CD4-positive, CD25-positive, alpha-beta regulatory T cell (primary cell): ENCODE measurements around the gene CCNY. TPM values are rescaled to one million over a fixed set of nuclear protein-coding genes. Genes with fewer than 3 reads are reported as not detected.

ENCODE experiments used
- ATAC-seq, 2 donors: fragments of 150-1000 bp; cut with Tn5 transposase; one replicate each; pipeline ENCODE4 v1.10.0; 2021; ENCODE audit warnings: low read depth in 2 of 2, moderate number of reproducible peaks in 2 of 2, moderate library complexity in 1 of 2
- DNase-seq, 3 donors: peaks; one replicate each; pipeline versions ENCODE4 v3.0.0 to v3.0.0-alpha.2; 2012 to 2022; ENCODE audit warnings: mixed read lengths in 1 of 3
- H3K27ac ChIP-seq: one replicate; pipeline ENCODE4 v1.7.0; 2013; ENCODE audit warnings: mild to moderate bottlenecking, low read length; ENCODE audit not compliant: insufficient read depth, poor library complexity, severe bottlenecking
- H3K27me3 ChIP-seq: one replicate; pipeline ENCODE4 v1.7.0; 2013; ENCODE audit warnings: low read length; ENCODE audit not compliant: control insufficient read depth, insufficient read depth
- H3K36me3 ChIP-seq: one replicate; pipeline ENCODE4 v1.7.0; 2013; ENCODE audit warnings: mild to moderate bottlenecking, low read length, moderate library complexity; ENCODE audit not compliant: control insufficient read depth, insufficient read depth
- H3K4me1 ChIP-seq: 2 replicates; pipeline ENCODE4 v1.7.0; 2013; ENCODE audit warnings: mild to moderate bottlenecking, low read length; ENCODE audit not compliant: insufficient read depth, control insufficient read depth, poor library complexity, severe bottlenecking
- H3K4me3 ChIP-seq: one replicate; pipeline ENCODE4 v1.7.0; 2013; ENCODE audit warnings: low read depth, mild to moderate bottlenecking, low read length, moderate library complexity
- H3K9me3 ChIP-seq, 2 experiments: 1 replicate in 1 of 2; 2 replicates in 1 of 2; pipeline ENCODE4 v1.7.0; 2013; ENCODE audit warnings: low read length in 2 of 2, mild to moderate bottlenecking in 1 of 2, moderate library complexity in 1 of 2; ENCODE audit not compliant: control insufficient read depth in 2 of 2
- H3K27ac Mint-ChIP-seq, 3 donors: one replicate each; pipeline ENCODE4 v1.8.0; 2020 to 2022; ENCODE audit warnings: mild to moderate bottlenecking in 3 of 3, mixed read lengths in 3 of 3, moderate library complexity in 2 of 3
- H3K27me3 Mint-ChIP-seq: one replicate; pipeline ENCODE4 v1.8.0; 2022; ENCODE audit warnings: mild to moderate bottlenecking, mixed read lengths
- H3K36me3 Mint-ChIP-seq: one replicate; pipeline ENCODE4 v1.8.0; 2020; ENCODE audit warnings: mixed read lengths
- H3K4me1 Mint-ChIP-seq, 4 donors: one replicate each; pipeline ENCODE4 v1.8.0; 2020 to 2022; ENCODE audit warnings: mixed read lengths in 4 of 4, mild to moderate bottlenecking in 1 of 4
- H3K4me3 Mint-ChIP-seq, 4 donors: one replicate each; pipeline ENCODE4 v1.8.0; 2020 to 2022; ENCODE audit warnings: mild to moderate bottlenecking in 4 of 4, mixed read lengths in 4 of 4, moderate library complexity in 3 of 4
- H3K9me3 Mint-ChIP-seq, 7 donors: one replicate each; pipeline ENCODE4 v1.8.0; 2020 to 2022; ENCODE audit warnings: mixed read lengths in 7 of 7, mild to moderate bottlenecking in 3 of 7, moderate library complexity in 2 of 7
- polyA plus RNA-seq, 4 donors: library from polyadenylated mRNA; unstranded; fragments of 300-500 nt; fragmentation: Illumina TruSeq; gene quantifications; one replicate each; pipeline ENCODE4 v1.2.3, GENCODE V29; 2021
- total RNA-seq: library from RNA; stranded (reverse); gene quantifications from one replicate; pipeline ENCODE4 v1.2.3, GENCODE V29; 2022

The CCNY gene
- total and polyA plus RNA-seq, 5 donors from 2014 or later: 6.4 to 58.3 (median 13.1) TPM

DNA sequence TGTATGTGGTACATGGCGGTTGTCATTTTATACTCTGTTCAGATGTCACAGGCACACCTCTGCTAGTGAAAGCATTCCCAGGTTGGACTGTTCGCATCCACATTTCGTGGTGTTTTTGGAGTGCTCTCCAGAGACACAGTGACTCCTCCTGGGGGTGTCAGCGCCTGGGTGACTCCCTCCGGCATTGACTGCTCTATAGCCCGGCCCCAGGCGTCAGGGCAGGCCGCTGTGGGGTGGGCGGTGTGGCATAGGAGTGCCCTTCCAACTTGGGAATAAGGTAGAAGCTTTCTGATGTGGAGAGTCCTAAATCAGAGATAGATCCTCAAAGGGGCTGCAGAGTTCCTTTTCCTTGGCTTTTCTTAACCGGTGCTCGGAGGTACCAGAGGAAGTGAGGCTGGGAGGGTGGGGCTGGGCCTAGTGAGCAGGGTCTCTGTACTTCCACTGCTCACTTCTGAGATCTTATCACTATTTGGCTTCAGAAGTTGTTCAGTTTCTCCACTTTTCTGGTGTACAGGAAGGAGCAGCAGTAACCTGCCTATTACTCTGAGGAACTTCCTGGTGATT lies 32.3 kb downstream of the CCNY start:
- H3K27me3 Mint-ChIP-seq: no peaks in the 10 kb centered on the region
- peak in 1 of 3 donors; percentile 11 for DNase-seq
- Histone ChIP-seq H3K27ac (no peak overlapping the region), H3K4me1 (peaks cover 10% of the 10 kb centered on the region), H3K9me3 (no peaks in the 10 kb centered on the region), H3K36me3 (no peaks in the 10 kb centered on the region), H3K27me3 (no peaks in the 10 kb centered on the region), H3K4me3 (no peak overlapping the region)
- no peaks in the 10 kb centered on the region for H3K36me3 Mint-ChIP-seq
- H3K27ac Mint-ChIP-seq: no peak overlapping the region
- H3K4me3 Mint-ChIP-seq: peak overlapping the region in 3 of 4 donors; percentile 16 to 48 (median 28)
- no peak for ATAC-seq
- peaks cover 39 to 88% (median 50%) of the 10 kb centered on the region in 4 donors for H3K4me1 Mint-ChIP-seq
- H3K9me3 Mint-ChIP-seq: no peaks in the 10 kb centered on the region

DNA sequence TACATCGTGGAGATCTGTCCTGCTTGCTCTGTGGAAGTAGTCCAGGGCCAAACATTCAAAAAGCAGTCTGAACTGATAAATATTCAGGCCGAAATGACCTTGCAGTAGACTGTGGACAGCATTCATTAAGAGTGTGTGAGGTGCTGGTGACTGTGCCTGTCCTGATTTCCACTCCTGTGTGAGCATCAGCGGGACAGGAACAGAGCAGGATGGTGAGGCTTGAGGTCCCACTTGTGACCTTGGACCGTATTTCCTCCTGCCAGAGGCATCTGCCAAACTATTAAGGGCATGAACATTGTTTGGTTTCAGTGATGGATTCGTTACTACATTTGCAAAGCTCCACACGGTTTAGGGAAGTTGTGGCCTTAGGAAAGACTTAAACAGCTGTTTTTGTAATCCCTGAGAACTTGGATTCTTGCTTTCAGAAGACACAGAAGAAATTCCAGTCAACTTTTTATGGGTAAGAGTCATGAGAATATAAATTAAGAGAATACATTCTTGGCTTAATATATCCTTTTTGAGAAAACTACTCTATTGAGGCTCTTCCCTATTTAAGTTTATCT lies 32.8 kb downstream of the CCNY start:
- ATAC-seq: no peak
- peaks cover 34 to 86% (median 46%) of the 10 kb centered on the region in 4 donors for H3K4me1 Mint-ChIP-seq
- no peaks in the 10 kb centered on the region for H3K27me3 Mint-ChIP-seq
- peaks cover 10% of the 10 kb centered on the region for H3K4me1 ChIP-seq
- no peaks in the 10 kb centered on the region for H3K36me3 ChIP-seq
- no peaks in the 10 kb centered on the region for H3K27me3 ChIP-seq
- DNase-seq: no peak
- no peaks in the 10 kb centered on the region for H3K36me3 Mint-ChIP-seq
- H3K9me3 ChIP-seq: no peaks in the 10 kb centered on the region
- no peak overlapping the region for H3K27ac ChIP-seq
- H3K4me3 Mint-ChIP-seq: peak overlapping the region in 1 of 4 donors; percentile 28
- no peaks in the 10 kb centered on the region for H3K9me3 Mint-ChIP-seq
- no peak overlapping the region for H3K4me3 ChIP-seq
- peak overlapping the region in 1 of 3 donors; percentile 80 for H3K27ac Mint-ChIP-seq

GRCh38 chr10:35371731-35372130 lies 35.4 kb downstream of the CCNY start:
- Mint-ChIP-seq H3K4me3 (peak overlapping the region in 1 of 4 donors; percentile 5), H3K27me3 (no peaks in the 10 kb centered on the region)

GRCh38 chr10:35372329-35372728 lies 36.0 kb downstream of the CCNY start:
- DNase-seq: no peak
- Mint-ChIP-seq H3K4me1 (peaks cover 43 to 89% (median 49%) of the 10 kb centered on the region in 4 donors), H3K9me3 (peaks cover 0 to 2% (median 0%) of the 10 kb centered on the region in 7 donors), H3K4me3 (peak overlapping the region in 1 of 4 donors; percentile 25), H3K27ac (peak overlapping the region; percentile 48 to 84 (median 71)), H3K27me3 (no peaks in the 10 kb centered on the region), H3K36me3 (no peaks in the 10 kb centered on the region)
- no peak for ATAC-seq
- Histone ChIP-seq H3K4me3 (no peak overlapping the region), H3K4me1 (peaks cover 10% of the 10 kb centered on the region), H3K27ac (no peak overlapping the region), H3K27me3 (no peaks in the 10 kb centered on the region), H3K36me3 (no peaks in the 10 kb centered on the region), H3K9me3 (no peaks in the 10 kb centered on the region)

More at GRCh38 chr10:35371731-35372130, 35.4 kb downstream of the CCNY start:
- H3K36me3 ChIP-seq: no peaks in the 10 kb centered on the region
- H3K9me3 Mint-ChIP-seq: peaks cover 0 to 2% (median 0%) of the 10 kb centered on the region in 7 donors
- H3K27me3 ChIP-seq: no peaks in the 10 kb centered on the region
- ATAC-seq (no peak), DNase-seq (no peak)
- H3K27ac ChIP-seq: no peak overlapping the region
- H3K9me3 ChIP-seq: no peaks in the 10 kb centered on the region
- no peak overlapping the region for H3K4me3 ChIP-seq
- no peaks in the 10 kb centered on the region for H3K36me3 Mint-ChIP-seq
- peaks cover 43 to 87% (median 50%) of the 10 kb centered on the region in 4 donors for H3K4me1 Mint-ChIP-seq
- H3K4me1 ChIP-seq: peaks cover 10% of the 10 kb centered on the region
- H3K27ac Mint-ChIP-seq: peak overlapping the region in 2 of 3 donors; percentile 71 to 84

DNA sequence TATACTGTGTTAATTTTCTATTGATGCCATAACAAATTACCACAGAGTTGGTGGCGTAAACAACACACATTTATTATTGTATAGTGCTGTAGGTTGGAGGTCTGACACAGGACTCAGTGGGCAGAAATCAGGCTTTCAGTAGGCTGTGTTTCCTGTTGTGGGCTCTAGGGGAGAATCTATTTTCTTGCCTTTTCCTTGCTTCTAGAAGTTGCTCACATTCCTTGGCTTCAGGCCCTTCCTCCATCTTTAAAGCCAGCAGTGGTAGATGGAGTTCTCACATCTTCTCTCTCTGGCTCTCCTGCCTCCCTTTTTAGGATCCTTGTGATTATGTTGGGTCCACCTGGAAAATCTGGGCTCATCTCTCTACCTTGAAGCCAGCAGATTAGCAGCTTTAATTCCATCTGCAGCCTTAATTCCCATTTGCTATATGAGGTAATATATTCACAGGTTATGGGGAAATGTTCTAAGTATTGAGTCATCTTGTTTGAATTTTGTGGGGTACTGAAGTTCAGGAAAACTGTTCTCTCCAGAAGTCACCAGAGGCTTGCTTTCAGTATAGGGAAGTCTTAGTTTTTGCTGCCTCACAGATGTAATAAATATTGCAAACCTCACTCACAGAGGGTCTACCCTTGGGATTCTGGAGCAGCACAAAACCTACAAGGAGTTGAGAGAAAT lies 38.9 kb downstream of the CCNY start:
- Mint-ChIP-seq H3K36me3 (no peaks in the 10 kb centered on the region), H3K27ac (no peak overlapping the region), H3K4me3 (no peak overlapping the region), H3K4me1 (peaks cover 47 to 89% (median 58%) of the 10 kb centered on the region in 4 donors), H3K27me3 (no peaks in the 10 kb centered on the region), H3K9me3 (peaks cover 0 to 2% (median 0%) of the 10 kb centered on the region in 7 donors)
- H3K4me3 ChIP-seq: no peak overlapping the region
- no peaks in the 10 kb centered on the region for H3K27me3 ChIP-seq
- H3K4me1 ChIP-seq: peaks cover 10% of the 10 kb centered on the region
- no peaks in the 10 kb centered on the region for H3K36me3 ChIP-seq
- no peak overlapping the region for H3K27ac ChIP-seq
- ATAC-seq: no peak
- H3K9me3 ChIP-seq: no peaks in the 10 kb centered on the region
- DNase-seq: no peak

DNA sequence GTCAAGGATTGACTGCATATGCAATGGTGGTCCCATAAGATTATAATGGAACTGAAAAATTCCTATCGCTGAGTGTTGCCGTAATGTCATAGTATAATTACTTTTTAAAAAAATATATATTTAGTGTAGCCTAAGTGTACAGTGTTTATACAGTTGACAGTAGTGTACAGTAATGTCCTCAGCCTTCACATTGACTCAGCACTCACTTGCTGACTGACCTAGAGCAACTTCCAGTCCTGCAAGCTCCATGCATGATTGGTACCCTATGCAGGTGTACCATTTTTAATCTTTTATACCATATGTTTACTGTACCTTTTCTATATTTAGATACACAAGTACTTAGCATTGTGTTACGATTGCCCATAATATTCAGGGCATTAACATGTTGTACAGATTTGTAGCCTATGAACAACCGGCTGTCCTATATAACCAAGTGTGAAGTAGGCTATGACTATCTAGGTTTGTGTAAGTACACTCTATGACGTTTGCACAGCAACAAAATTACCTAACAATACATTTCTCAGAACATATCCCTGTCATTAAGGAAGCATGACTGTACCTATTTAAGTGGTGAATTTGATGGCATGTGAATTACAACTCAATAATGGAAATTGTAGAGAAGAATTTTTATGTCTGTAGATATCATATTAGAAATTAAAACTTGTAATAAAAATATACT lies 40.9 kb downstream of the CCNY start:
- H3K4me1 Mint-ChIP-seq: peaks cover 47 to 86% (median 55%) of the 10 kb centered on the region in 4 donors
- H3K4me3 Mint-ChIP-seq: no peak overlapping the region
- ATAC-seq: no peak

GRCh38 chr10:35378541-35379210 lies 42.4 kb downstream of the CCNY start:
- Histone ChIP-seq H3K4me1 (peaks cover 10% of the 10 kb centered on the region), H3K36me3 (no peaks in the 10 kb centered on the region), H3K27me3 (no peaks in the 10 kb centered on the region), H3K9me3 (no peaks in the 10 kb centered on the region), H3K4me3 (peak overlapping the region; percentile 3), H3K27ac (no peak overlapping the region)
- Mint-ChIP-seq H3K9me3 (peaks cover 0 to 2% (median 0%) of the 10 kb centered on the region in 7 donors), H3K36me3 (no peaks in the 10 kb centered on the region), H3K27me3 (no peaks in the 10 kb centered on the region), H3K4me1 (peaks cover 33 to 81% (median 49%) of the 10 kb centered on the region in 4 donors), H3K27ac (peak overlapping the region; percentile 26 to 78 (median 52)), H3K4me3 (peak overlapping the region in 3 of 4 donors; percentile 15 to 72 (median 54))
- DNase-seq (peak in 1 of 3 donors; percentile 27), ATAC-seq (peak in 1 of 2 donors; percentile 37)

More for the DNA sequence above, 40.9 kb downstream of the CCNY start:
- H3K27me3 ChIP-seq: no peaks in the 10 kb centered on the region
- Mint-ChIP-seq H3K9me3 (peaks cover 0 to 2% (median 0%) of the 10 kb centered on the region in 7 donors), H3K36me3 (no peaks in the 10 kb centered on the region), H3K27me3 (no peaks in the 10 kb centered on the region), H3K27ac (peak overlapping the region in 1 of 3 donors; percentile 52)
- H3K4me1 ChIP-seq: peaks cover 10% of the 10 kb centered on the region
- no peak for DNase-seq
- no peak overlapping the region for H3K4me3 ChIP-seq
- H3K36me3 ChIP-seq: no peaks in the 10 kb centered on the region
- H3K9me3 ChIP-seq: no peaks in the 10 kb centered on the region
- no peak overlapping the region for H3K27ac ChIP-seq
